GM13976 (cell line): ENCODE results near the gene ALDOC.

Experiments used
- DNase-seq: peaks from one replicate; pipeline ENCODE4 v3.0.0; 2012; ENCODE audit warnings: low spot score
- in situ Hi-C: fragments of 300-500 bp; cut with MboI; formaldehyde crosslinking; loops from one replicate; pipeline ENCODE4 v1.12.0; 2022; ENCODE audit warnings: low sequenced_read_pairs, mixed read lengths, inconsistent platforms; ENCODE audit not compliant: unreplicated experiment
- TF ChIP-seq, protein P1 (sequence below): IDR thresholded peaks from 2 replicates; pipeline ENCODE4 v1.5.1; 2012; ENCODE audit warnings: borderline replicate concordance, mild to moderate bottlenecking; ENCODE audit not compliant: insufficient read depth; ENCODE audit errors: extremely low read depth, missing control alignments, control extremely low read depth

Gene ALDOC

DNA sequence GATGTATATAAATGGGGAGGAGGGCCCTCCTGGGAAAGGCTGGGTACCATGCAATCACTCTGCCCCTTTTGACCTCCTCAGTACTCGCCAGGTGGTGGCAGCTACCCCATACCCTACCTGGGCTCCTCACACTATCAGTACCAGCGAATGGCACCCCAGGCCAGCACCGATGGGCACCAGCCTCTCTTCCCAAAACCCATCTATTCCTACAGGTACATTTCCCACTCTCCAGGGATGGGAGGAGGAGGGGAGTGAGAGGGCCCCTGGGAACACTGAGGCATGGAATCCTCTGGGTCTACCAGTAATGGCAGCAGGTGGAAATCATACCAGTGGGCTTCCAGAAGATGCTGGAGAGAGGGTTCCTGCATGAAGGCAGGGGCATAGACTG, 47.7 kb downstream of the ALDOC start:
- in situ Hi-C loops, result no loop called here
- TF ChIP-seq, protein P1, sequence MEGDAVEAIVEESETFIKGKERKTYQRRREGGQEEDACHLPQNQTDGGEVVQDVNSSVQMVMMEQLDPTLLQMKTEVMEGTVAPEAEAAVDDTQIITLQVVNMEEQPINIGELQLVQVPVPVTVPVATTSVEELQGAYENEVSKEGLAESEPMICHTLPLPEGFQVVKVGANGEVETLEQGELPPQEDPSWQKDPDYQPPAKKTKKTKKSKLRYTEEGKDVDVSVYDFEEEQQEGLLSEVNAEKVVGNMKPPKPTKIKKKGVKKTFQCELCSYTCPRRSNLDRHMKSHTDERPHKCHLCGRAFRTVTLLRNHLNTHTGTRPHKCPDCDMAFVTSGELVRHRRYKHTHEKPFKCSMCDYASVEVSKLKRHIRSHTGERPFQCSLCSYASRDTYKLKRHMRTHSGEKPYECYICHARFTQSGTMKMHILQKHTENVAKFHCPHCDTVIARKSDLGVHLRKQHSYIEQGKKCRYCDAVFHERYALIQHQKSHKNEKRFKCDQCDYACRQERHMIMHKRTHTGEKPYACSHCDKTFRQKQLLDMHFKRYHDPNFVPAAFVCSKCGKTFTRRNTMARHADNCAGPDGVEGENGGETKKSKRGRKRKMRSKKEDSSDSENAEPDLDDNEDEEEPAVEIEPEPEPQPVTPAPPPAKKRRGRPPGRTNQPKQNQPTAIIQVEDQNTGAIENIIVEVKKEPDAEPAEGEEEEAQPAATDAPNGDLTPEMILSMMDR, result no peak
- no peak for DNase-seq

DNA sequence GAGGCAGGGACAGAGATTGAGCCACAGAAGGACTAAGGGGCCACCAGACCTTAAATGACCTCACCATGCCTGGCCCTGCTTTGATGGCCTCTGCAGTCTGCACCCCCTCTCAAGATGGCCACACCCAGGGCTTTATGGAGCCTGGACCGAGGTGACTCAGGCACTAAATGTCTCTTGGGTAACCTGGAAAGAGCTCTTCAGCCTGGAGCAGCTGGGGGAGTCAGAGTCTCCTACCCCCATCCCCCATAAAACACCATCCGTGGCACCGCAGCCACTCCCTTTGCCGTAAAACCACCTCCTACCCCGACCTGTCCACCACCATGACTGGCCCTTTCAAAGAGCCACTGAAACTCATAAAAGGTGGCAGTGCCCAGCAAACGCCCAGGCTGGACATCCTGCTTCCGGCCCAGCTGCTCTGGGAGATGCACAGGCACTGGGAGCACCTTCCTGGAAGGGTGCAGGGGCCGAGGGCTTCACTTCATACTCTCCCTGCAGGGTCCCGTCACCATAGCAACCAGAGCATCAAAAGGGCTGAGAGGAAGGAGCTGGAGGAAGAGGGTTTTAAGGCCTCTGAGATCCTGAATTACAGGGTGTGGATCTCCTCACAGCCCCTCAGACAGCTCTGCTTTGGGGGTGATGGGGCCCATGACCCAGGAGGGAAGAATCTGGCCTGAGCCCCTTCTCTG, 48.2 kb downstream of the ALDOC start:
- DNase-seq, result no peak
- in situ Hi-C loops, result no loop called here
- TF ChIP-seq, protein P1, result no peak

DNA sequence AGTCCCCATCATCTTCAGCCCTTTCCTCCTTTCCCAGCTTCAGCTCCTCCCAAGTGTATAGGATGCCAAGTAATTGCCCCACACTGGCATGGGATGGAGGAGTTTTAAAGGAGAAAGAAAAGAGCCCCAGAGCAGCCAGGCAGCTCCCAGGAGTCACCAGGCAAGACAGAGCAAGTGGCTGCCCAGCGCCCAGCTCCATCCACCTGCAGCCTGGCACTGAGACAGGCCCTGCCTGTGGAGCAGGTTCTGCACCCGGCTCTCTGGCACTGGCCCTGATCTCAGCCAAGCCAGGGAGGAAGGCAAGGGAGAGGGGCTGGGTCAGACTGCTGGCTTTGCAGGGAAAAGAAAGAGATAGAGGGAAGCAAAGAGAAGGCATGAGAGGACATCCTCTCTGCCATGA, 48.8 kb downstream of the ALDOC start:
- in situ Hi-C loops, result no loop called here
- TF ChIP-seq, protein P1, result no peak
- DNase-seq, result no peak

DNA sequence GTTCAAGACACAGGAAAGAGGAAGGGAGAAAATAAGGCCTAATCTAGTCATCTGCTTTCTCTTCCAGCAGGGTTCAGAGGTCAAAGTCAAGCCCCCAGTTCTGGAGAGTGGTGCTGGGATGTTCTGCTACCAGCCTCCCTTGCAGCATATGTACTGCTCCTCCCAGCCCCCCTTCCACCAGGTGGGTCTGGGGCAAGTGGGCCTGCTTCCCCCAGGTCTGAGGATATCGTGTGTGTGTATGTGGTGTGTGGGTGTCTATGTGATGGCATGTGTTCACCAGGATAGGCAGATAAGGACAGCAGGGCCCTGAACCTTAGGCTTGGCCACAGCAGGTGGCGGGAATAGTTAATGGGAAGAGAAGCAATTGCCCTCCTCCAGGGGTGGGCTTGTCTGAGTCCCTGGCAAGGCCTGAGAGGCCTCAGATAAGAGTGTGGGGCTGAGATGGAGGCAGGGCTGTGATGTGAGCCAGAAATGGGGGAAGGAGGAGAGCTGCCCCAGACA, 49.5 kb downstream of the ALDOC start:
- TF ChIP-seq, protein P1, result no peak
- in situ Hi-C loops, result no loop called here

DNA sequence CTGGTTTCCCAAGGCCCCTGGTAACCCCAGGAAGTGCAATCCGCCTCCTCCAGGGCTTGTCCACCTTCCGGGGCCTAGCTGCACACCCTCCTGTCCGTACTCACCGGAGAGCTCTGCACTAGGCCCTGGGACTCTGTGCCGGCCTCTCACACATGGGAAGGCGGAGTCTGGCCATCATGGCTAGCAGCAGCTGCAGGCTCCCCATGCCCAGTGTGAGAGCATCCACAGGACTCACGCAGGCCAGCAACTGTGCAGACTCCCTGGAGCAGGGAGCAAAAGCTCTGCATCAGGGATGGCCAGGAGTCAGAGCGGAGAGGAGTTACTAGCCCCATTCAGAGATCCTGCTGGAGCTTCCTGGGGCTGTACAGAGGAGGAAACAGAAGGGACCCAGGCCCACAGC, 50.3 kb downstream of the ALDOC start:
- TF ChIP-seq, protein P1, result no peak
- in situ Hi-C loops, result no loop called here
- DNase-seq, result no peak

More for the DNA sequence above, 49.5 kb downstream of the ALDOC start:
- DNase-seq, result no peak

DNA sequence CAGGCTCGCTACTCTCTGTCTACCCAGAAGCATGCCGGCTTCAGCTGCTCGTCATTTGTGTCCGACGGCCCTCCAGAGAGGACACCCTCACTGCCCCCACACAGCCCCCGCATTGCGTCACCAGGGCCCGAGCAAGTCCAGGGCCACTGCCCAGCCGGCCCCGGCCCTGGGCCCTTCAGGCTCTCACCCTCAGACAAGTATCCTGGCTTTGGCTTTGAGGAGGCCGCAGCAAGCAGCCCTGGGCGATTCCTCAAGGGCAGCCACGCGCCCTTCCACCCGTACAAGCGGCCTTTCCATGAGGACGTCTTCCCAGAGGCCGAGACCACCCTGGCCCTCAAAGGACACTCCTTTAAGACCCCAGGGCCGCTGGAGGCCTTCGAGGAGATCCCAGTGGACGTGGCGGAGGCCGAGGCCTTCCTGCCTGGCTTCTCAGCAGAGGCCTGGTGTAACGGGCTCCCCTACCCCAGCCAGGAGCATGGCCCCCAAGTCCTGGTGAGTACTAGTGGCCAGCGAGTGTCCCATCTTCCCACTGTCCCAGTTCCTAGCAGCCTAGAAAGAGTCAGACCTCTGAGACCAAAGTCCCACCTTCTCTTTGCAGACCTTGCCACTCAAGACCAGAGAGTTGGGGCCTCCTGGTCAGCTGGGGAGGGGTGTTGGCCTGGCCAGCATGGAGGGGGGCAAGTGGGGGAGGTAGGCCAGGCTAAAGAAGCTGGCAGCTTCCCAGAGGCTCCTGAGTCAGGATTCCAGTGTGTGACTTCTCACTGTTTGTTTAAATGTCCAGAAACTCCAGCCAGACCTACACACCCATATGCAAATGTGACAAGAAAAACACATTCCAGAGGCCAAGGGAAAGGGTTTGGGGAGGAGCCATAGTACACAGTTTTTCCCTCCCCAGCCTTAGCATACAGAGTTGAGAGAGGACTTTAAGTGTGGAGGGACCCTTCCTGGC, 51.9 kb downstream of the ALDOC start:
- in situ Hi-C loops, result no loop called here
- TF ChIP-seq, protein P1, result no peak

More for the DNA sequence above, 51.9 kb downstream of the ALDOC start:
- DNase-seq, result no peak
